Measurements from ENCODE around the gene PTGES2. TPM values are rescaled to one million over a fixed set of nuclear protein-coding genes. Genes with fewer than 3 reads are reported as not detected.
A peak's percentile ranks its signal among the peaks of the same experiment; 100 is the strongest.

The PTGES2 gene
- total and polyA plus RNA-seq, 2 of the 13 experiments (the other 11 are each of a cell fraction or from before 2014, with no cell fraction given), result 63.7 to 79.8 TPM

DNA sequence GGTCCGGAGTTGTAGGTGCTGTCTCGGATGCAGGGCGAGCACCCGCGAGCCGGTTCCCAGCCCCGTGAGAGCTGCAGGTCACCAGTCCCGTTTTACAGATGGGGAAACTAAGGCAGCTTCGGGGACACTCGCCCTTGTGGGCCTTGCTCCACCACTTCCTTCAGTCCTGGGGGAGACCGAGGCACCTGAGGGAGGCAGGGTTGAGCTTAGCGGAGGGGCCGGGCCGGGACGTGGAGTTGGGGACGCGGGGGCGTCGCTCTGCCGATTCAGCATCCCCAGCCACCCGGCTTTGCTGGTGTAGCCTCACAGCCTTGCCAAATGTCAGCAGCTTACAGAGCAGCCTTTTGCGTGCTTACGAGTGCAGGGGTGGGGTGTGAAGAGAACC lies 33.1 kb upstream of the PTGES2 start (continued):
- TF ChIP-seq, protein P1, sequence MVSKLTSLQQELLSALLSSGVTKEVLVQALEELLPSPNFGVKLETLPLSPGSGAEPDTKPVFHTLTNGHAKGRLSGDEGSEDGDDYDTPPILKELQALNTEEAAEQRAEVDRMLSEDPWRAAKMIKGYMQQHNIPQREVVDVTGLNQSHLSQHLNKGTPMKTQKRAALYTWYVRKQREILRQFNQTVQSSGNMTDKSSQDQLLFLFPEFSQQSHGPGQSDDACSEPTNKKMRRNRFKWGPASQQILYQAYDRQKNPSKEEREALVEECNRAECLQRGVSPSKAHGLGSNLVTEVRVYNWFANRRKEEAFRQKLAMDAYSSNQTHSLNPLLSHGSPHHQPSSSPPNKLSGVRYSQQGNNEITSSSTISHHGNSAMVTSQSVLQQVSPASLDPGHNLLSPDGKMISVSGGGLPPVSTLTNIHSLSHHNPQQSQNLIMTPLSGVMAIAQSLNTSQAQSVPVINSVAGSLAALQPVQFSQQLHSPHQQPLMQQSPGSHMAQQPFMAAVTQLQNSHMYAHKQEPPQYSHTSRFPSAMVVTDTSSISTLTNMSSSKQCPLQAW (CRISPR knock-in tag; IDR thresholded peaks at IDR 0.05), result 0 out of 2 replicates have a peak, but pooled peaks have one; percentile 18
- TF ChIP-seq AGO2 (optimal IDR thresholded peaks at IDR 0.05; ENCODE audit: low read depth, low read length) (peak; percentile 77), IKZF1 (IDR thresholded peaks at IDR 0.05) (no peak), ZFYVE20 (CRISPR knock-in tag; IDR thresholded peaks at IDR 0.05; ENCODE audit: borderline replicate concordance, low read depth) (0 out of 2 replicates have a peak, but pooled peaks have one; percentile 10), ZNF772 (CRISPR knock-in tag; IDR thresholded peaks at IDR 0.05) (0 out of 2 replicates have a peak, but pooled peaks have one; percentile 41), FOXK1 (CRISPR knock-in tag; IDR thresholded peaks at IDR 0.05; ENCODE audit: borderline replicate concordance, low read depth) (no peak), ZFP37 (CRISPR knock-in tag; IDR thresholded peaks at IDR 0.05; ENCODE audit: borderline replicate concordance) (no peak), ZFP1 (CRISPR knock-in tag; IDR thresholded peaks at IDR 0.05) (no peak)

DNA sequence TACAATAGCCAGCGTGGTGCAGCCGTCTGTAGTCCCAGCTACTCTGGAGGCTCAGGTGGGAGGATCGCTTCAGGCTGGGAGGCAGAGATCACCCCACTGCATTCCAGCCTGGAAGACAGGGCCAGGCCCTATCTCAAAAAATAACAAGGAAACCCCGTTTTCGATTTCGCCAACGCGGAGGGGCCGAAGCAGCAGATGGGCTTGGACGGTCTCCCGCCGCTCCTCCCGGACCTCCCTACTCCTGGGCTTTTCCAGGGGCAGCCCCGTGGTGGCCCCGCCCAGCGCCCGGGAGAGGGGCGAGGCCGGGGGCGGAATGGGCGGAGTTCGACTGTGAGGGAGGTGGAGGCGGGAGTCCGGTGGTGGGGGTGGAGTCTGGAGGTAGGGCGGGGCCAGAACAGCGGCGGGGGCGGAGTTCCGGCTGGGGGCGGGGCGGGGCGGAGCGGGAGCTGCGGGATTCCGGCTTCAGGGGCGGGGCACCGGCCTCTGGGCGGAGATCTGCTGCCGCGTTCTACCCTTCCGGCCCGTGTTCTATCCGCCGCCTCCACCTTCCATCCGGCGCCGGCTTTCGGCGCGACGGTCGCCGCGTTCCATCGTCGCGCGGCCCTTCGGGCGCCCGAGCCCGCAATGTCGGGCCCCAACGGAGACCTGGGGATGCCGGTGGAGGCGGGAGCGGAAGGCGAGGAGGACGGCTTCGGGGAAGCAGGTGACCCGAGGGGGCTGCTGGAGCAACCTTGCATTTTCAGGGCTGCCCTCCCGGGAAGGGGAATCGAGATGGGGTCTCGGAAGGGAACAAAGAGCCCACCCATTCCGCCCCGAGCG lies 32.5 kb upstream of the PTGES2 start, which contains the start of gene BBLN:
Gene BBLN (plus strand): TSS at position 482 of the 819 bp plus-strand sequence. CDS start 143 bp downstream, at position 625.
- Histone ChIP-seq H3K4me2 (ENCODE audit: low read depth, low read length) (peak within 1 kb of the TSS; percentile 95), H2AFZ (ENCODE audit: low read length) (peak within 1 kb of the TSS; percentile 36), H3K4me3 (replicated peaks in 1 of 3; ENCODE audit: insufficient read depth in 1 of 3, low read depth in 2 of 3, low read length in 3 of 3) (peak within 1 kb of the TSS; percentile 71 to 97 (median 92)), H4K20me1 (ENCODE audit: insufficient read depth, low read length) (no peaks in the 10 kb centered on the region), H3K9ac (ENCODE audit: insufficient read depth, low read depth, low read length) (peak within 1 kb of the TSS; percentile 77), H3K79me2 (ENCODE audit: insufficient read depth, low read length) (no peaks in the 10 kb centered on the region), H3K36me3 (replicated peaks in 1 of 2; ENCODE audit: control insufficient read depth in 1 of 2, insufficient read depth in 2 of 2, low read length in 2 of 2) (peaks cover 5 to 20% of the 10 kb centered on the region in 2 experiments; a peak in 4 of 5 replicates), H3K9me3 (ENCODE audit: low read length) (no peaks in the 10 kb centered on the region), H3K27ac (ENCODE audit: extremely low read length, insufficient read depth, low read length) (peak within 1 kb of the TSS; percentile 71), H3K4me1 (ENCODE audit: insufficient read depth, low read length) (peaks cover 16% of the 10 kb centered on the region), H3K27me3 (ENCODE audit: control insufficient read depth in 1 of 2, insufficient read depth in 2 of 2, low read length in 2 of 2) (0 out of 5 replicates have a peak, but pooled peaks cover 0 to 3% of the 10 kb centered on the region in 2 experiments)
- intact Hi-C loops (cut with micrococcal nuclease; ENCODE audit: unreplicated experiment) (no loop called here), in situ Hi-C loops (cut with HindIII; ENCODE audit: extremely low pct_ligation_motif_present, low pct_unique_long_range_greater_than_20kb) (no loop called here)
- ChIA-PET POLR2A (interaction anchor here (0.6 to 2.8 kb wide), 20 partner anchors 9 to 615 kb away, joined by 3 to 36 read pairs (median 5); partner anchors contain the start of genes GOLGA2, LCN2 and SWI5), CTCF (ENCODE audit: low intra/inter-chr PET ratio, low total read pairs) (interaction anchor here (0.5 kb wide), 1 partner anchor 152 kb away, joined by 3 read pairs; no protein-coding TSS in a partner anchor)
- FAIRE-seq, result peak; percentile 65
- peak; percentile 84 for DNase-seq (ENCODE audit: low spot score)
- 0% methylated on average over 46 of the region's 77 CpGs for WGBS (ENCODE audit: low lambda C conversion rate)
- BruUV-seq (replicated peaks), result no TSS peak
- ATAC-seq, result peak; percentile 88
- TF ChIP-seq ZNF674 (CRISPR knock-in tag; IDR thresholded peaks at IDR 0.05; ENCODE audit: low read depth) (no peak), KDM2A (CRISPR knock-in tag; IDR thresholded peaks at IDR 0.05; ENCODE audit: borderline replicate concordance, low read depth) (peak; percentile 94), RAD21 (CRISPR knock-in tag; IDR thresholded peaks at IDR 0.05) (0 out of 2 replicates have a peak, but pooled peaks have one; percentile 6), ZNF776 (CRISPR knock-in tag; IDR thresholded peaks at IDR 0.05) (peak; percentile 28; the same call in 1 of the 2 replicates), MXD4 (CRISPR knock-in tag; IDR thresholded peaks at IDR 0.05) (peak; percentile 53; the same call in 1 of the 2 replicates), IRF2 (CRISPR knock-in tag; IDR thresholded peaks at IDR 0.05) (0 out of 2 replicates have a peak, but pooled peaks have one; percentile 15), ZNF790 (CRISPR knock-in tag; IDR thresholded peaks at IDR 0.05; ENCODE audit: borderline replicate concordance) (0 out of 2 replicates have a peak, but pooled peaks have one; percentile 37)
- TF ChIP-seq, protein P2, sequence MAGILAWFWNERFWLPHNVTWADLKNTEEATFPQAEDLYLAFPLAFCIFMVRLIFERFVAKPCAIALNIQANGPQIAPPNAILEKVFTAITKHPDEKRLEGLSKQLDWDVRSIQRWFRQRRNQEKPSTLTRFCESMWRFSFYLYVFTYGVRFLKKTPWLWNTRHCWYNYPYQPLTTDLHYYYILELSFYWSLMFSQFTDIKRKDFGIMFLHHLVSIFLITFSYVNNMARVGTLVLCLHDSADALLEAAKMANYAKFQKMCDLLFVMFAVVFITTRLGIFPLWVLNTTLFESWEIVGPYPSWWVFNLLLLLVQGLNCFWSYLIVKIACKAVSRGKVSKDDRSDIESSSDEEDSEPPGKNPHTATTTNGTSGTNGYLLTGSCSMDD (CRISPR knock-in tag; IDR thresholded peaks at IDR 0.05), result no peak
- TF ChIP-seq, protein P3, sequence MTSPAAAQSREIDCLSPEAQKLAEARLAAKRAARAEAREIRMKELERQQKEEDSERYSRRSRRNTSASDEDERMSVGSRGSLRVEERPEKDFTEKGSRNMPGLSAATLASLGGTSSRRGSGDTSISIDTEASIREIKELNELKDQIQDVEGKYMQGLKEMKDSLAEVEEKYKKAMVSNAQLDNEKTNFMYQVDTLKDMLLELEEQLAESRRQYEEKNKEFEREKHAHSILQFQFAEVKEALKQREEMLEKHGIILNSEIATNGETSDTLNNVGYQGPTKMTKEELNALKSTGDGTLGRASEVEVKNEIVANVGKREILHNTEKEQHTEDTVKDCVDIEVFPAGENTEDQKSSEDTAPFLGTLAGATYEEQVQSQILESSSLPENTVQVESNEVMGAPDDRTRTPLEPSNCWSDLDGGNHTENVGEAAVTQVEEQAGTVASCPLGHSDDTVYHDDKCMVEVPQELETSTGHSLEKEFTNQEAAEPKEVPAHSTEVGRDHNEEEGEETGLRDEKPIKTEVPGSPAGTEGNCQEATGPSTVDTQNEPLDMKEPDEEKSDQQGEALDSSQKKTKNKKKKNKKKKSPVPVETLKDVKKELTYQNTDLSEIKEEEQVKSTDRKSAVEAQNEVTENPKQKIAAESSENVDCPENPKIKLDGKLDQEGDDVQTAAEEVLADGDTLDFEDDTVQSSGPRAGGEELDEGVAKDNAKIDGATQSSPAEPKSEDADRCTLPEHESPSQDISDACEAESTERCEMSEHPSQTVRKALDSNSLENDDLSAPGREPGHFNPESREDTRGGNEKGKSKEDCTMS (CRISPR knock-in tag; conservative IDR thresholded peaks at IDR 0.05), result 0 out of 2 replicates have a peak, but pooled peaks have one; percentile 62
